Kidney tubule cell (primary cell): Measurements from ENCODE around the gene SPOCK1.

ENCODE experiments used
- DNase-seq: peaks from one replicate; pipeline ENCODE4 v3.0.0-alpha.2; 2018; ENCODE audit warnings: low spot score

SPOCK1 gene

GRCh38 chr5:137441476-137441875, 57.6 kb downstream of the SPOCK1 start:
- DNase-seq = peak; percentile 35

GRCh38 chr5:137440795-137441194, 58.3 kb downstream of the SPOCK1 start:
- DNase-seq = no peak

GRCh38 chr5:137439645-137440044, 59.5 kb downstream of the SPOCK1 start:
- DNase-seq = no peak

GRCh38 chr5:137438932-137439331, 60.2 kb downstream of the SPOCK1 start:
- no peak for DNase-seq

- no peak for DNase-seq
These were observed 61.4 kb downstream of the SPOCK1 start for GRCh38 chr5:137437774-137438173.

- no peak for DNase-seq
These were observed 65.6 kb downstream of the SPOCK1 start for GRCh38 chr5:137433539-137433938.

GRCh38 chr5:137432376-137432775, 66.8 kb downstream of the SPOCK1 start:
- no peak for DNase-seq

GRCh38 chr5:137431051-137431450, 68.1 kb downstream of the SPOCK1 start:
- DNase-seq = peak; percentile 50

GRCh38 chr5:137415231-137415681, 83.9 kb downstream of the SPOCK1 start:
- peak; percentile 89 for DNase-seq

GRCh38 chr5:137414112-137414755, 84.9 kb downstream of the SPOCK1 start:
- DNase-seq = no peak

GRCh38 chr5:137412136-137412535, 87.0 kb downstream of the SPOCK1 start:
- DNase-seq = no peak

GRCh38 chr5:137410234-137411010, 88.7 kb downstream of the SPOCK1 start:
- no peak for DNase-seq

- DNase-seq = no peak
These were observed 89.4 kb downstream of the SPOCK1 start for GRCh38 chr5:137409736-137410135.

- DNase-seq = no peak
These were observed 92.0 kb downstream of the SPOCK1 start for GRCh38 chr5:137407090-137407489.

- DNase-seq = no peak
These were observed 93.7 kb downstream of the SPOCK1 start for GRCh38 chr5:137405393-137405792.

- no peak for DNase-seq
These were observed 95.3 kb downstream of the SPOCK1 start for GRCh38 chr5:137403869-137404268.

- no peak for DNase-seq
These were observed 96.5 kb downstream of the SPOCK1 start for GRCh38 chr5:137402436-137403187.

- no peak for DNase-seq
These were observed 97.2 kb downstream of the SPOCK1 start for GRCh38 chr5:137401946-137402345.

GRCh38 chr5:137400571-137400970, 98.6 kb downstream of the SPOCK1 start:
- no peak for DNase-seq

GRCh38 chr5:137399911-137400310, 99.2 kb downstream of the SPOCK1 start:
- DNase-seq = no peak

GRCh38 chr5:137398751-137399150, 100.4 kb downstream of the SPOCK1 start:
- DNase-seq = no peak

GRCh38 chr5:137398154-137398553, 101.0 kb downstream of the SPOCK1 start:
- no peak for DNase-seq
